Uterus (tissue), 2 donors: Measurements from ENCODE around the gene ADGRF1.

Experiments used
- CTCF ChIP-seq, 4 experiments: fragments of 200-600 bp in 2 of 4; fragments of 450-650 bp in 2 of 4; sonication (generic) in 2 of 4; IDR thresholded peaks; one replicate each; pipeline ENCODE4 v1.5.1; 2016 to 2019; ENCODE audit warnings: antibody characterized with exemption in 4 of 4, mild to moderate bottlenecking in 2 of 4, moderate library complexity in 1 of 4
- POLR2A ChIP-seq, 2 donors: fragments of 450-650 bp; IDR thresholded peaks; one replicate each; pipeline ENCODE4 v1.6.1; 2016; ENCODE audit warnings: antibody characterized with exemption in 2 of 2, mild to moderate bottlenecking in 1 of 2, moderate library complexity in 1 of 2

- TF ChIP-seq CTCF (IDR thresholded peaks at IDR 0.05) = no peak
- no peak for TF ChIP-seq POLR2A (IDR thresholded peaks at IDR 0.05)
Measured at GRCh38 chr6:47086051-47086770, 44.1 kb upstream of the ADGRF1 start.
